HCT116 (cell line): ENCODE data around the gene ZCCHC24.

ENCODE experiments used
- EZH2 ChIP-seq: fragments of 200-600 bp; sonication (generic); IDR thresholded peaks from 2 replicates; pipeline ENCODE4 v1.6.1; 2017; ENCODE audit warnings: antibody characterized with exemption, mixed run types
- FOSL1 ChIP-seq: IDR thresholded peaks from 2 replicates; pipeline ENCODE4 v1.6.1; 2012; ENCODE audit warnings: low read depth
- POLR2A ChIP-seq: IDR thresholded peaks from 2 replicates; pipeline ENCODE4 v1.7.0; 2011; ENCODE audit warnings: borderline replicate concordance; ENCODE audit not compliant: insufficient read depth, insufficient read length; ENCODE audit errors: extremely low read depth
- REST ChIP-seq: IDR thresholded peaks from 2 replicates; pipeline ENCODE4 v1.6.1; 2012; ENCODE audit warnings: low read depth
- YY1 ChIP-seq: IDR thresholded peaks from 2 replicates; pipeline ENCODE4 v1.6.1; 2011; ENCODE audit warnings: low read length, low read depth, moderate library complexity, mild to moderate bottlenecking; ENCODE audit not compliant: insufficient replicate concordance; ENCODE audit errors: extremely low read depth
- TF ChIP-seq, protein P1 (sequence below), 3 experiments: fragments of 200-600 bp in 1 of 3; sonication (generic) in 1 of 3; IDR thresholded peaks in 2 of 3; conservative IDR thresholded peaks in 1 of 3; 2 replicates each; pipeline ENCODE4 v1.5.1; 2012 to 2017; ENCODE audit warnings: low read depth in 2 of 3, low read length in 2 of 3, antibody characterized with exemption in 1 of 3, borderline replicate concordance in 1 of 3, control low read depth in 1 of 3, mild to moderate bottlenecking in 1 of 3, mixed read lengths in 1 of 3, mixed run types in 1 of 3, moderate library complexity in 1 of 3; ENCODE audit not compliant: insufficient read depth in 1 of 3

- TF ChIP-seq POLR2A: no peak
- TF ChIP-seq, protein P1, sequence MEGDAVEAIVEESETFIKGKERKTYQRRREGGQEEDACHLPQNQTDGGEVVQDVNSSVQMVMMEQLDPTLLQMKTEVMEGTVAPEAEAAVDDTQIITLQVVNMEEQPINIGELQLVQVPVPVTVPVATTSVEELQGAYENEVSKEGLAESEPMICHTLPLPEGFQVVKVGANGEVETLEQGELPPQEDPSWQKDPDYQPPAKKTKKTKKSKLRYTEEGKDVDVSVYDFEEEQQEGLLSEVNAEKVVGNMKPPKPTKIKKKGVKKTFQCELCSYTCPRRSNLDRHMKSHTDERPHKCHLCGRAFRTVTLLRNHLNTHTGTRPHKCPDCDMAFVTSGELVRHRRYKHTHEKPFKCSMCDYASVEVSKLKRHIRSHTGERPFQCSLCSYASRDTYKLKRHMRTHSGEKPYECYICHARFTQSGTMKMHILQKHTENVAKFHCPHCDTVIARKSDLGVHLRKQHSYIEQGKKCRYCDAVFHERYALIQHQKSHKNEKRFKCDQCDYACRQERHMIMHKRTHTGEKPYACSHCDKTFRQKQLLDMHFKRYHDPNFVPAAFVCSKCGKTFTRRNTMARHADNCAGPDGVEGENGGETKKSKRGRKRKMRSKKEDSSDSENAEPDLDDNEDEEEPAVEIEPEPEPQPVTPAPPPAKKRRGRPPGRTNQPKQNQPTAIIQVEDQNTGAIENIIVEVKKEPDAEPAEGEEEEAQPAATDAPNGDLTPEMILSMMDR (IDR thresholded peaks at IDR 0.05 in 2 of 3, conservative IDR thresholded peaks at IDR 0.05 in 1 of 3; ENCODE audit: borderline replicate concordance in 1 of 3, insufficient read depth in 1 of 3, low read depth in 2 of 3, low read length in 2 of 3): no peak
- no peak for TF ChIP-seq FOSL1
- TF ChIP-seq EZH2: no peak
- TF ChIP-seq REST: no peak
- TF ChIP-seq YY1: no peak
Observed at GRCh38 chr10:79442171-79443040, 3.0 kb downstream of the ZCCHC24 start.
